ENCODE measurements around the gene MAP1LC3C. TPM values are rescaled to one million over a fixed set of nuclear protein-coding genes. Genes with fewer than 3 reads are reported as not detected.

Gene MAP1LC3C
- total RNA-seq, 1 donor from 2014 or later = 0.82 TPM

Other genes starting within 250 kb of the MAP1LC3C start
- gene EXO1, start 150.9 kb downstream of the MAP1LC3C start, total RNA-seq = 3.3 TPM
- gene BECN2, start 41.3 kb downstream of the MAP1LC3C start, total RNA-seq = not detected

Data from frontal cortex (tissue), 1 donor.